Measurements from ENCODE around the gene ST6GALNAC4.
A peak's percentile ranks its signal among the peaks of the same experiment; 100 is the strongest.

ST6GALNAC4 gene, protein sequence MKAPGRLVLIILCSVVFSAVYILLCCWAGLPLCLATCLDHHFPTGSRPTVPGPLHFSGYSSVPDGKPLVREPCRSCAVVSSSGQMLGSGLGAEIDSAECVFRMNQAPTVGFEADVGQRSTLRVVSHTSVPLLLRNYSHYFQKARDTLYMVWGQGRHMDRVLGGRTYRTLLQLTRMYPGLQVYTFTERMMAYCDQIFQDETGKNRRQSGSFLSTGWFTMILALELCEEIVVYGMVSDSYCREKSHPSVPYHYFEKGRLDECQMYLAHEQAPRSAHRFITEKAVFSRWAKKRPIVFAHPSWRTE

DNA sequence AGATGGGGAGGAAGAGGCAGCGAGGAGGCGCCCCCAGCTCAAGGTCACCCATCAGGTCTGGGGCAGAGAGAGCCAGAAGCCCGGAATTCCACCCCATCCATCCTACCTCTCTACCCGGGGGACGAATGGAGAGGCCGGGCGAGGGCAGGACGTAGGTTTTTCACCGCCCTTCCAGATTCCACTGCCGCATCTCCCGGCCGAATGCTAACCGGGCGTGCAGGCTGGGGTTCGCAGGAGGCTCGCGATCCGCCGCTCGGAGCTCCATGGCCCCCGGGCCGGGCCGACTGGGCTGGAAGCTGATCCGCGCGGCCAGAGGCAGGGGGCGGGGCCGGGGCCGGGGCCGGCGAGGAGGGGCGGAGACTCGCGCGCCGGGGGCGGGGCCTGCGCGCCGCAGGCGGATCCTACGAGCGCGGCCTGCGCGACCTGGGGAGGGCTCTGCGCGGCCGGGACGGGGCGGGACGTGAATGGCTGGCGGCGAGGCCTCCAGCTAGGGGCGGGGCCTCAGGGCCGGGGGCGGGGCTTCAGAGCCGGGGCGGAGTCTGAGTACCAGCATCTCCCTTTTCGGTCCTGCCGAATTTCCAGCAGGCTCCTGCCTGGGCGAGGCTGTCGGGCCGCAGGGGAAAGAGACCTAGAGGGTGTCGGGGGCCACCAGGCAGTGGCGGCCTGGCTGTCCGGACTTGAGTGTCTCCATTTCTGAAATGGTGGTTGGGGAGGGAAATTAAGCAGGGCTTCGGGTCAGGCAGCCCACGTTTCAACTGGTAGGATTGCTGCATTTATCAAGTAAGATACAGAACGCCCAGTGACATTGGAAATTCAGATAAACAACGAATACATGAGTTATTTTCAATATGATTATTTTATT lies at the start of gene ST6GALNAC4:
Gene ST6GALNAC4 (minus strand): TSS at position 322 of the 862 bp plus-strand sequence. CDS start 622 bp downstream, outside the sequence.
- peak; percentile 91 for DNase-seq

- DNase-seq = no peak
Observed at GRCh38 chr9:127965953-127966352, 49.1 kb upstream of the ST6GALNAC4 start.

DNA sequence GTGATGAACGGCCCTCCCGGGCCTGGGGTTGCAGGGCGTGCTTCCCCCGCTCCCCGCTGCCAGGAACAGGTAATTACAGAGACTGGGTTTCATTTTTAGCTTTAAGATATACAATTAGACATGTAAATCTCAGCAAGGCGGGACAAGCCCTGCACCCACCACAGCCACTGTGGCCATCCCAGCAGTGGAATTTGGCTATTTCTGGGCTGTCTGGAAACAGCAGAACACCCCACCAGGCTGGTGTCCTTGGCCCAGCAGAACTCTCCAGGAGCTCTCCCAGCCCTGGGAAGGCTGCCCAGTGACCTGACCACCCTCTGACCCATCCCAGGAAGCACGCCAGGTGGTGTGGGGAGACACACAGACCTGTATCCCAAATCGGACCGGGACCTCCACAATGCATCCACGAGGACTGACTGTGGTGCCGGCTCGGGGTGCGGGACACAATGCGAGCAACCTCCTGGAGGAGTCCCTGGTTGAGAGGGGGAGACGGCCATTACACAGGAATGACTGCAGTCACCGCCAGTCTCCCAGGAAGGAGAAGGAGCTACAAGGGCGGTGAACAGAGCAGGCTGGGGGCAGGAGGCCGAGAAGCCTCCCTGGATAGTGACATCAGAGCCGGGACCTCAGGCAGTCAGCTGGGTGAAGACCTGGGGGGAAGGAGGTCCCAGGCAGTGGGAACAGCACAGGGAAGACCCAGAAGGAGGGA lies 46.7 kb upstream of the ST6GALNAC4 start:
- DNase-seq = no peak

DNA sequence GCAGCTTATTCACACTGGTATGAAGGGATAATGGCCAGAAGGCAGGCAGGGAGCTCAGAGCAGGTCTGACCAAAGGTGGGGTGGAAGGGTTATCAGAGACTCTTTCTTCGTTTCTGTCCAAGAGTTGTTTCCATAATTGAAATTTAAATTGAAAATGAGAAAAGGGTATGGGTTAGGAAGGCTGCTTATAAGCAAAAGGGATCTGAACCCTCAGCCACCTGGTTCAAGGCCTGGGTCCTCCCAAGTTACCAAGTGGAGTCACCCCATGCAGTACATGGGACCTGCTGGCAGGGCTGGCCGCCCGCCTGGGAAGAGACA lies 46.2 kb upstream of the ST6GALNAC4 start:
- DNase-seq = no peak

GRCh38 chr9:127962278-127962677 lies 45.4 kb upstream of the ST6GALNAC4 start:
- DNase-seq = no peak

- no peak for DNase-seq
Observed at GRCh38 chr9:127961613-127962155, 44.8 kb upstream of the ST6GALNAC4 start.

- DNase-seq = no peak
Observed at GRCh38 chr9:127961155-127961490, 44.3 kb upstream of the ST6GALNAC4 start.

DNA sequence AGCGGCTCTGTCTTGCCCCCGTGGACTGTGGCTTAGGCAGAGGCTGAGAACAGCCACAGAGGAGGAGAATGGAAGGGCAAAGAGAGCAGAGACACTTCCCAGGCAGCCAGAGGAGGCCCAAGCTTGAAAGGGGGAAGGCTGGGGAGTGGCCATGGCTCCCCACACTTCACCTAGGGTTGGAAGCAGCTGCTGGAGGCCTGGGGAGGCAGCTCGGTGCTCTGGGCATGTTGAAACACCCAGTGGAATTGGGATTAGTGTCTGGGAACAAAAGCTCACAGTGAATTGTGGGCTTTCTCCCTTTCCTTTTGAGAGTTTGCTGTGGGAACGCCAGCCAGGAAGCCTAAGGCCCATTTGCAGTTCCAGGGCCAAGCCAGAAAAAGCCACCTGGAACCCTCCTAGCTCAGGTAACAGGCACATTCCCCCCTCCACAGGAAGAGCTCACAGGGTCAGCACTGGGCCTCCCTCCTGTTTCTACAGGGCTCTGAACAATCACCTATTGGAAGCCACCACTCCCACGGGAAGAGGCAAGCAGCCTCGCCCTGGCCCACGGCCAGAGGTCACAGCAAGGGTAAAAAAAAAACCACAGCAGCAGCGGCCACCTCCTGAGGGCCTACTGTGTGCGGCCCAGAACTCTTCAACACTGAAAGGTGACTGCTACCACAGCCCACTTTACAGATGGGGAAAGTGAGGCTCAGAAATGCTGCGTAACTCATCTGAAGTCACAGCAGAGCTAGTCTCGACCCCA lies 43.7 kb upstream of the ST6GALNAC4 start:
- DNase-seq = no peak

DNA sequence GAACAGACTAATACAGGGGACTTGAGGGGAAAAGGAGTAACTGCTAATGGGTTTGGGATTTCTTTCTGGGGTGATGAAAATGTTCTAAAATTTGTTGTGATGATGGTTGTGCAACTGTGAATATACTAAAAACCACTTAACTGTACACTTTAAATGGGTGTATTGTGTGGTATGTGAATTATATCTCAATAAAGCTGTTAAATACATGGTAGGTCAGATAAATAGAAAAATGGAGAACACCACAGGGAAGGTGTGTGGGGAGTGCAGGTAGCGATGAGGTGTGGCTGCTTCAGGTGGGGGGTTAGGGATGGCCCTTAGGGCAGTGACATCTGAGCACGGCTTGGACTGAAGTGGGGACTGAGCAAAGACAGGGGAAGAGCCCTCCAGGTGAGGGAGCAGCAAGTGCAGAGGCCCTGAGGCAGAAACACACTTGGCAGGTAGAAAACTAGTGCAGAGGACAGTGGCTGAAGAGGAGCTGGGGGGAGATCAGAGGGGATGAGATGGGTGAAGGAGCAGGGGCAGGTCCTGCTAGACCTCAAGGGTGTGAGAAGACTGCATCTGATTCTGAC lies 43.1 kb upstream of the ST6GALNAC4 start:
- no peak for DNase-seq

DNA sequence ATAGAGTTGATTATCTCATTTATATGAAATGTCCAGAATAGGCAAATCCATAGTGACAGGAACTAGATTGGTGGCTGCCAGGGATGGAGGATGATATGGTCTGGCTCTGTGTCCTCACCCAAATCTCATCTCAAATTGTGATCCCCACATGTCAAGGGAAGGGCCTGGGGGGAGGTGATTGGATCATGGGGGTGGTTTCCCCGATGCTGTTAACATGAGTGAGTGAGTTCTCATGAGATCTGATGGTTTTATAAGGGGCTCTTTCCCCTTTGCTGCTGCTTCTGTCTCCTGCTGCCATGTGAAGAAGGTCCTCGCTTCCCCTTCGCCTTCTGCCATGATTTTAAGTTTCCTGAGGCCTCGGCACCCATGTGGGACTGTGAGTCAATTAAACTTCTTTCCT lies 42.6 kb upstream of the ST6GALNAC4 start:
- DNase-seq = no peak

DNA sequence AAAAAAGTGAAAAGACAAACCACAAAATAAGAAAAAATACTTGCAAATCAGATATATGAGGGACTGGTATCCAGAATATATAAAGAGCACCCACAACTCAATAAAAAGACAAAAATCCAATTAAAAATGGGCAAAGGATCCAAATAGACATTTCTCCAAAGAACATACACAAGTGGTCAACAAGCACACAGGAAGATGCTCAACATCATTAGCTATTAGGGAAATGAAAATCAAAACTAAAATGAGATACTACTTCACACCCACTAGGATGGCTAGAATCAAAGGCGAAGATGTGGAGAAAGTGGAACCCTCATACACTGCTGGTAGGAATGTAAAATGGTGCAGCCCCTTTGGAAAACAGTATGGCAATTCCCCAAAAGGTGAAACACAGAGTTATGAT lies 41.9 kb upstream of the ST6GALNAC4 start:
- DNase-seq = no peak

DNA sequence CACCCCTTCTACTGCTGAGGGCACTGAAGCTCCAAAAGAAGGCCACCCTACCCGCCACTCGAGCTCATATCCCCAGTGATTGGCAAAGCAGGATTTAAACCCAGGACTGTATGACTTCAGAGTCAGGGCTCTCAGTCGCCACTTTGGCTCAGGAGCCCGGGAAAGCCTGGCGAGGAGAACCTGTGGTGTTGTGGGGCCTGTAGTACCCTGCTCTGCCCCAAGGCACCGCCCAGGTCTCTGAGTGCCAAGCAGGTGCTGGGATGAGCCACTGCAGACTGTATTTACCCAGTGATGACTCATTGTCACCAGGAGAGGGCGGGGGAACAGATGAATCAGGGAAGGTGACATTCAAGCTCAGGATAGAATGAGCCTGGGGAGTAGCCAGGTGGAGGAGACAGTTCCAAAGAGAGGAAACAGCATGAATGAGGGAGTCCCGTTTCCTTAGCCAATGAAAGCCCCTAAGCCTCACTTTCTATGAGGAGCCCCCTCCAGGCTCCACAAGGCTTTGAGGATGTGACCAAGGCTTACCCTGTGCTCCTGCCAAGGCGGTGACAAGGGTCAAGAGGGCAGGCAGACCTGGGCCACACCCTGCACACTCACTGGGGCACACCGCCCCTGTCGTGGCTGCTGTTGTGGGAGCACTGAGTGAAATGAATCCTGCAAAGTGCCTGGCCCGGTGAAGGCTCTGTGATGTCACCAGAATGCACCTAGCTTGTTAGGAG lies 38.6 kb upstream of the ST6GALNAC4 start:
- DNase-seq = peak; percentile 98

GRCh38 chr9:127954831-127955293 lies 38.0 kb upstream of the ST6GALNAC4 start:
- no peak for DNase-seq

GRCh38 chr9:127953768-127954505 lies 37.1 kb upstream of the ST6GALNAC4 start:
- no peak for DNase-seq

GRCh38 chr9:127953154-127953553 lies 36.3 kb upstream of the ST6GALNAC4 start:
- DNase-seq = no peak

- no peak for DNase-seq
Observed at GRCh38 chr9:127950513-127951289, 33.9 kb upstream of the ST6GALNAC4 start.

DNA sequence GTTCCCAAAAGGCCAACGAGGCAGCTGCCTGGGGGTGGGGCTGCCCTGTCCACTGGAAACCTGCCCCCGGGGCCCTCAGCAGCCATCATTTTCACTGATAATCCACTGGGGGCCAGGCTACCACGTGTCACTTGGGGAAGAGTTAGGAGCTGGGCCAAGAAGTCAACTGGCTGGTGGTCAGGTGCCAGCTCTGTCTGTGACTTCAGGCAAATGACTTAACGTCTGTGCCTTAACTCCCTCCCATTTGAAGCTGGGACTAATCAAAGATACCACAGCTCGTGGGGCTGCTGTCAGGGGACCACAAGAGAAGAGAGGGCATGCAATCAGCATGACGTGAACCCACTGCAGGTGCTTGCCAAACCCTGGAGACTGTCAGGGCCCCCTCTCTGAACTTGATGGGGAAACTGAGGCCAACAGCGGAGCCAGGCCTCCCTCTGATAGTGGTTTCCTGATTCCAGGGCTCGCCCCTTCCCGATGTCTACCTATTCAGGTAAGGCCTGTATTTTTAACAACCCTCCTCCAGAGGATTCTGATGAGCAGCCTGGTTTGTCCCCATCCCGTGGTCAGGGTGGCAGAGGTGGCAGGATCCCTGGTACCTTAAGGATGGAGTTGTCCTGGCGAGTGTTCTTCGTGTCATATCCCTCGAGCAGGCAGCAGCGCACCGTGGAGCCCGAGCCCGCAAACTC lies 33.1 kb upstream of the ST6GALNAC4 start:
- DNase-seq = no peak

DNA sequence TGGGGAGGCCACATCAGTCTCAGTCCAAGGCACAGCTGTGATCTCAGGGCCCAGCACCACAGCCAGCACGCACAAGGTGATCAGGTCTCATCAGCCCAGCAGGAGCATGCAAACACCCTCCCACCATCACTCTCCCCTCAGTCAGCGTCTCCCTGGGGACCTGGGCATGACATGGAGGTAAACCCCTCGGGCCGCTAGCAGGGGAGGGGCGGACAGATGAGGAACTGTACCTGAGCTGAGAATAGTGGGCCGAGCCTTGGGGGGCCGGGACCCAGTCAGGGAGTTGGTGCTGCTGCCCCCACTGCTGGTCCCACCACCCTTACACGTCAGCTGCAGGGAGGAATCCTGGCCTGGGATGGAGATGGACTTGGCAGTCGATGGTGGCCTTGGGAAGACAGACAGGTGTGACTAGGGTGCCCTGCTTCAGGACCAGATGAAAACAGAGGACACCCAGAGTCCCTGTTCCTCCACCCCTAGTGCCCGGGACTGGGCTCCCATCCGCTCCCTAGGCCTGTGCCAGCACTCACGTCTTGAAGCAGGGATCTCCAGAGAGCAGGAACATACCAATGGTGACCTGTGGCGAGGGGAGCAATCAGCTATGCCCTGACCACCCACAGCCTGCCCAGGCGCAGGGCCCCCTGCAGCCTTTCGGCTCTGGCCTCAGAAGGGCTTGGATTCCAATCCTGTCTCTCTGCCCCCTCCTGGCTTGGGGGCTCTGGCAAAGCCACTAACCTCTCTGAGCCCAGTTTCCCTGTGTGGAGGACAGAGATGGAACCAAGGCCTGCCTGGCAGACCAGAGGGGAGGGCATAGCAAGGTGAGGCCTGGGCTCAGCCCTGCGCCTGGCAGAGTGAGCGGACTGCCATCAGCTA lies 31.2 kb upstream of the ST6GALNAC4 start:
- no peak for DNase-seq
